Neural crest cell (in vitro differentiated cells): ENCODE measurements around the gene FIGLA. TPM values are rescaled to one million over a fixed set of nuclear protein-coding genes. Genes with fewer than 3 reads are reported as not detected.

Experiments
- DNase-seq: peaks from one replicate; pipeline ENCODE4 v3.0.0; 2021; ENCODE audit warnings: low read depth, mixed read lengths, low spot score
- H3K27ac Mint-ChIP-seq: one replicate; pipeline ENCODE4 v1.8.0; 2021; ENCODE audit warnings: mild to moderate bottlenecking, mixed read lengths; ENCODE audit not compliant: unreplicated experiment
- H3K27me3 Mint-ChIP-seq: 2 replicates; pipeline ENCODE4 v1.8.0; 2021; ENCODE audit warnings: low read depth, mild to moderate bottlenecking, mixed read lengths
- H3K36me3 Mint-ChIP-seq: 2 replicates; pipeline ENCODE4 v1.8.0; 2021; ENCODE audit warnings: low read depth, mild to moderate bottlenecking, mixed read lengths
- H3K4me1 Mint-ChIP-seq: 2 replicates; pipeline ENCODE4 v1.8.0; 2021; ENCODE audit warnings: mixed read lengths
- H3K4me3 Mint-ChIP-seq: one replicate; pipeline ENCODE4 v1.8.0; 2021; ENCODE audit warnings: mild to moderate bottlenecking, mixed read lengths
- H3K9me3 Mint-ChIP-seq: 2 replicates; pipeline ENCODE4 v1.8.0; 2021; ENCODE audit warnings: mixed read lengths
- CTCF ChIP-seq: fragments of 200-600 bp; sonication (generic); conservative IDR thresholded peaks from 2 replicates; pipeline ENCODE4 v1.5.0; 2021; ENCODE audit warnings: antibody characterized with exemption, mild to moderate bottlenecking
- total RNA-seq: library from RNA; stranded (reverse); gene quantifications from 2 replicates; pipeline ENCODE4 v1.2.1, GENCODE V29; 2021

The FIGLA gene
- total RNA-seq, 1 donor from 2014 or later = not detected

GRCh38 chr2:70779491-70779890, 11.0 kb downstream of the FIGLA start:
- DNase-seq = no peak
- Mint-ChIP-seq H3K27ac (no peak overlapping the region), H3K36me3 (no peaks in the 10 kb centered on the region), H3K27me3 (peaks cover 50% of the 10 kb centered on the region), H3K9me3 (no peaks in the 10 kb centered on the region), H3K4me1 (no peaks in the 10 kb centered on the region), H3K4me3 (no peak overlapping the region)
- TF ChIP-seq CTCF = no peak

DNA sequence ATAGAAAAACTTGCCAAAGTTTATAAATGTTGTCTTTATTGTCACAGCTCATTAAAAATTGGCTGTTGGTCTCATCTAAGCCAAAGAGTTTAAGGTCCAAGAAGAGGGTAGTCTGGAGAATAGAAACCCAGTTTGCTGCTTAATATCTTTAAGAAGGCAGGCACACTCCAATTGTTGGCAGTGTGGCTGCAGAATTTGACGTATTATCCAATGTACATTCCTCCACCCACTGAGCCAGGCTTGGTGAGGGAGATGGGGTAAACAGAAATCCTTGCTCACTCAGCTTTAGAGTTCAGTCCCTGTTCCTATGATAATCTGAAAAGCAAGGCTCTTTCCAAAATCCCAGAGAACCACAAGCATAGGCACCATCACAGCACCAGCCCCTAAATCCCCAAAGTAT, 11.8 kb downstream of the FIGLA start:
- TF ChIP-seq CTCF = no peak
- no peaks in the 10 kb centered on the region for H3K36me3 Mint-ChIP-seq
- H3K27me3 Mint-ChIP-seq = peaks cover 57% of the 10 kb centered on the region
- H3K9me3 Mint-ChIP-seq = no peaks in the 10 kb centered on the region
- H3K27ac Mint-ChIP-seq = no peak overlapping the region
- H3K4me1 Mint-ChIP-seq = no peaks in the 10 kb centered on the region
- H3K4me3 Mint-ChIP-seq = no peak overlapping the region
- no peak for DNase-seq

DNA sequence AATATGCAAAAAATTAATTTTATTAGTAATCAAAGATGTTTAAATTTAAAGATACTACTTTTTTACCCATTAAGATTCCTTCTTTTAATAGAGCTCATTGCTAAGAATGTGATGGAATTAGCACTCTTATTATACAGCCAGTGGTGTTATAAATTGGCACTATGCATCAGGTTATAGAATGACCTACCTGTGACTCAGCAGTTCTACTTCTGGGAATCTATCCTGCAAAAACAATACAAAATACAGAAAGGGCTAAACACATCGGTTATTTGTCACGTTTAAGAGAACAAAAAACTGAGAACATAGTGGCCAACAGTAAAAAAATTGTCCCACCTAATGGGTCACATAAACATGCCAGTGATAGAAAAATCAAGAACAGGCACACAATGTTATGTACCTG, 13.0 kb downstream of the FIGLA start:
- no peak for DNase-seq
- H3K36me3 Mint-ChIP-seq = no peaks in the 10 kb centered on the region
- no peaks in the 10 kb centered on the region for H3K4me1 Mint-ChIP-seq
- no peaks in the 10 kb centered on the region for H3K9me3 Mint-ChIP-seq
- no peak overlapping the region for H3K27ac Mint-ChIP-seq
- no peak overlapping the region for H3K4me3 Mint-ChIP-seq
- H3K27me3 Mint-ChIP-seq = peaks cover 68% of the 10 kb centered on the region
- TF ChIP-seq CTCF = no peak

DNA sequence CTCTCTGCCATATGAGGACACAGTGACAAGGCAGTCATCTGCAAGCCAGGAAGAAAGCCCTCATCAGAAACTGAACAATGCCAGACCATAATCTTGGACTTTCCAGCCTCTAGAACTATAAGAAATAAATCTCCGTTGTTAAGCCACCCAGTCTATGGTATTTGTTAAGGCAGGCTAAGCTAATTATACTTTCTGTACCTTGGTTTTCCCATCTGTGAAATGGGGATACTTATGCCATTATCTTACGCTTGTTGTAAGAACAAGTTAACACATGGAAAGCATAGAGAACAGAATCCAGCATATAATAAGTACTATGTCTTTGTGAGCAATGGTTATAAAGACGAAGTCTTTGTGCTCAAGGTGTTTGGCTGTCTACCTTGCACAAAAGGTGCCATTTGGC, 14.2 kb downstream of the FIGLA start:
- Mint-ChIP-seq H3K9me3 (no peaks in the 10 kb centered on the region), H3K4me1 (no peaks in the 10 kb centered on the region), H3K27ac (no peak overlapping the region), H3K4me3 (no peak overlapping the region), H3K27me3 (peaks cover 71% of the 10 kb centered on the region), H3K36me3 (no peaks in the 10 kb centered on the region)
- no peak for TF ChIP-seq CTCF
- no peak for DNase-seq

GRCh38 chr2:70775141-70775540, 15.3 kb downstream of the FIGLA start:
- Mint-ChIP-seq H3K9me3 (no peaks in the 10 kb centered on the region), H3K4me3 (no peak overlapping the region), H3K27ac (no peak overlapping the region), H3K27me3 (peaks cover 74% of the 10 kb centered on the region), H3K4me1 (no peaks in the 10 kb centered on the region), H3K36me3 (no peaks in the 10 kb centered on the region)
- no peak for DNase-seq
- no peak for TF ChIP-seq CTCF
